H1 (cell line): ENCODE data around the gene SFMBT2. TPM values are rescaled to one million over a fixed set of nuclear protein-coding genes. Genes with fewer than 3 reads are reported as not detected.

Experiments used
- ATF3 ChIP-seq: IDR thresholded peaks from 2 replicates; pipeline ENCODE4 v1.6.1; 2011; ENCODE audit warnings: low read depth, mild to moderate bottlenecking, low read length; ENCODE audit not compliant: insufficient read depth
- FOSL1 ChIP-seq: IDR thresholded peaks from 2 replicates; pipeline ENCODE4 v1.6.1; 2011; ENCODE audit warnings: mild to moderate bottlenecking, low read depth, low read length, moderate library complexity; ENCODE audit not compliant: insufficient read depth
- KDM1A ChIP-seq: fragments of 200-600, 300-600 bp; sonication (generic); IDR thresholded peaks from 2 replicates; pipeline ENCODE4 v1.7.1; 2016; ENCODE audit warnings: mild to moderate bottlenecking, low read length, borderline replicate concordance
- RXRA ChIP-seq: IDR thresholded peaks from 2 replicates; pipeline ENCODE4 v1.6.1; 2011; ENCODE audit warnings: low read depth, mild to moderate bottlenecking, low read length, moderate library complexity; ENCODE audit not compliant: insufficient read depth
- SIX5 ChIP-seq: IDR thresholded peaks from 2 replicates; pipeline ENCODE4 v1.6.1; 2011; ENCODE audit warnings: mild to moderate bottlenecking, low read depth, low read length
- SP4 ChIP-seq: IDR thresholded peaks from 2 replicates; pipeline ENCODE4 v1.6.1; 2012; ENCODE audit warnings: low read length, inconsistent platforms
- YY1 ChIP-seq: IDR thresholded peaks from 2 replicates; pipeline ENCODE4 v1.6.1; 2011; ENCODE audit warnings: low read depth, mild to moderate bottlenecking, low read length
- polyA plus RNA-seq, 7 experiments: library from polyadenylated mRNA; depleted of rRNA in 3 of 7; stranded (reverse) in 5 of 7; unstranded in 2 of 7; fragments of >200 nt in 5 of 7; fragments of 200-250 nt in 2 of 7; gene quantifications; 1 replicate in 5 of 7; 2 replicates in 1 of 7; 4 replicates in 1 of 7; pipeline versions ENCODE4 v1.2.1 to v1.2.3, GENCODE V29; 2011 to 2013; ENCODE audit warnings: missing spikeins in 2 of 7, mixed read lengths in 2 of 7
- total RNA-seq: library from RNA; stranded (reverse); fragmentation: NEBNext Ultra II Directional; extraction: Animal tissue kit (Norgen Biotek cat#: 25700); gene quantifications from 2 replicates; pipeline ENCODE4 v1.2.1, GENCODE V29; 2021

The SFMBT2 gene
- total and polyA plus RNA-seq, 2 of the 8 experiments (the other 6 are each of a cell fraction or from before 2014, with no cell fraction given), result 2.9 to 11.0 TPM

GRCh38 chr10:7357193-7357592 is 53.6 kb downstream of the SFMBT2 start (continued):
- no peak for TF ChIP-seq YY1
- TF ChIP-seq KDM1A, result no peak
- no peak for TF ChIP-seq FOSL1
- no peak for TF ChIP-seq SP4
- no peak for TF ChIP-seq SIX5
- no peak for TF ChIP-seq RXRA
- no peak for TF ChIP-seq ATF3
- TF ChIP-seq, all 59 proteins: peak for 0
